ENCODE data around the gene CCDC39.

GRCh38 chr3:180595559-180595935 lies 83.7 kb downstream of the CCDC39 start:
- TF ChIP-seq POLR2A (IDR thresholded peaks at IDR 0.05) (no peak), EP300 (IDR thresholded peaks at IDR 0.05) (no peak), POLR2AphosphoS5 (IDR thresholded peaks at IDR 0.05) (no peak)
- TF ChIP-seq, protein P1, sequence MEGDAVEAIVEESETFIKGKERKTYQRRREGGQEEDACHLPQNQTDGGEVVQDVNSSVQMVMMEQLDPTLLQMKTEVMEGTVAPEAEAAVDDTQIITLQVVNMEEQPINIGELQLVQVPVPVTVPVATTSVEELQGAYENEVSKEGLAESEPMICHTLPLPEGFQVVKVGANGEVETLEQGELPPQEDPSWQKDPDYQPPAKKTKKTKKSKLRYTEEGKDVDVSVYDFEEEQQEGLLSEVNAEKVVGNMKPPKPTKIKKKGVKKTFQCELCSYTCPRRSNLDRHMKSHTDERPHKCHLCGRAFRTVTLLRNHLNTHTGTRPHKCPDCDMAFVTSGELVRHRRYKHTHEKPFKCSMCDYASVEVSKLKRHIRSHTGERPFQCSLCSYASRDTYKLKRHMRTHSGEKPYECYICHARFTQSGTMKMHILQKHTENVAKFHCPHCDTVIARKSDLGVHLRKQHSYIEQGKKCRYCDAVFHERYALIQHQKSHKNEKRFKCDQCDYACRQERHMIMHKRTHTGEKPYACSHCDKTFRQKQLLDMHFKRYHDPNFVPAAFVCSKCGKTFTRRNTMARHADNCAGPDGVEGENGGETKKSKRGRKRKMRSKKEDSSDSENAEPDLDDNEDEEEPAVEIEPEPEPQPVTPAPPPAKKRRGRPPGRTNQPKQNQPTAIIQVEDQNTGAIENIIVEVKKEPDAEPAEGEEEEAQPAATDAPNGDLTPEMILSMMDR (IDR thresholded peaks at IDR 0.05): no peak
